Suprapubic skin (tissue), 4 donors: Measurements from ENCODE around the gene KIF3B.

Experiments
- EP300 ChIP-seq: sonication (generic); formaldehyde crosslinking; IDR thresholded peaks from one replicate; pipeline ENCODE4 v1.6.1; 2017; ENCODE audit warnings: antibody characterized with exemption
- POLR2A ChIP-seq, 2 donors: fragments of 450-650 bp; IDR thresholded peaks; one replicate each; pipeline ENCODE4 v1.6.1; 2017; ENCODE audit warnings: antibody characterized with exemption in 2 of 2, mild to moderate bottlenecking in 2 of 2, moderate library complexity in 2 of 2
- POLR2AphosphoS5 ChIP-seq, 3 donors: sonication (generic); formaldehyde crosslinking; IDR thresholded peaks; one replicate each; pipeline ENCODE4 v1.6.1; 2017; ENCODE audit warnings: antibody characterized with exemption in 3 of 3
- TF ChIP-seq, protein P1 (sequence below), 2 donors: fragments of 200-600 bp in 1 of 2; fragments of 450-650 bp in 1 of 2; sonication (generic) in 1 of 2; IDR thresholded peaks; one replicate each; pipeline ENCODE4 v1.5.1; 2016 to 2019; ENCODE audit warnings: antibody characterized with exemption in 2 of 2, mild to moderate bottlenecking in 1 of 2, moderate library complexity in 1 of 2

DNA sequence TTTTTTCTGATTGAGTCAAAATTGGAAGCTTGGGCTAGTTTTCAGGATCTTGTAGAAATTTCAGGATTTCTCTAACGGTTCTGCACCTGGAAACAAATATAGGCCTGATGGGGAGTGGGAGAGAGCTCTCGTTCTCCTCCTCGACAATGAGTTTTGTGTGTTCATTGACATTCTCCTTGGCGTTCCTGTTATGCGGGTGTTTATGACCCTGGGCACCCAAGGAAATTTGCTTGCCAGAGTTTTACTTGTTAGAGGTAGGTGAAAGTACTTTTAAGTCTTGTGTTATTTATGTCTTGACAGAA, 82.8 kb downstream of the KIF3B start:
- TF ChIP-seq, protein P1, sequence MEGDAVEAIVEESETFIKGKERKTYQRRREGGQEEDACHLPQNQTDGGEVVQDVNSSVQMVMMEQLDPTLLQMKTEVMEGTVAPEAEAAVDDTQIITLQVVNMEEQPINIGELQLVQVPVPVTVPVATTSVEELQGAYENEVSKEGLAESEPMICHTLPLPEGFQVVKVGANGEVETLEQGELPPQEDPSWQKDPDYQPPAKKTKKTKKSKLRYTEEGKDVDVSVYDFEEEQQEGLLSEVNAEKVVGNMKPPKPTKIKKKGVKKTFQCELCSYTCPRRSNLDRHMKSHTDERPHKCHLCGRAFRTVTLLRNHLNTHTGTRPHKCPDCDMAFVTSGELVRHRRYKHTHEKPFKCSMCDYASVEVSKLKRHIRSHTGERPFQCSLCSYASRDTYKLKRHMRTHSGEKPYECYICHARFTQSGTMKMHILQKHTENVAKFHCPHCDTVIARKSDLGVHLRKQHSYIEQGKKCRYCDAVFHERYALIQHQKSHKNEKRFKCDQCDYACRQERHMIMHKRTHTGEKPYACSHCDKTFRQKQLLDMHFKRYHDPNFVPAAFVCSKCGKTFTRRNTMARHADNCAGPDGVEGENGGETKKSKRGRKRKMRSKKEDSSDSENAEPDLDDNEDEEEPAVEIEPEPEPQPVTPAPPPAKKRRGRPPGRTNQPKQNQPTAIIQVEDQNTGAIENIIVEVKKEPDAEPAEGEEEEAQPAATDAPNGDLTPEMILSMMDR (IDR thresholded peaks at IDR 0.05) = no peak
- TF ChIP-seq POLR2AphosphoS5 (IDR thresholded peaks at IDR 0.05) = no peak
- TF ChIP-seq EP300 = no peak
- no peak for TF ChIP-seq POLR2A (IDR thresholded peaks at IDR 0.05)
